ENCODE measurements around the gene KIAA1614.

DNA sequence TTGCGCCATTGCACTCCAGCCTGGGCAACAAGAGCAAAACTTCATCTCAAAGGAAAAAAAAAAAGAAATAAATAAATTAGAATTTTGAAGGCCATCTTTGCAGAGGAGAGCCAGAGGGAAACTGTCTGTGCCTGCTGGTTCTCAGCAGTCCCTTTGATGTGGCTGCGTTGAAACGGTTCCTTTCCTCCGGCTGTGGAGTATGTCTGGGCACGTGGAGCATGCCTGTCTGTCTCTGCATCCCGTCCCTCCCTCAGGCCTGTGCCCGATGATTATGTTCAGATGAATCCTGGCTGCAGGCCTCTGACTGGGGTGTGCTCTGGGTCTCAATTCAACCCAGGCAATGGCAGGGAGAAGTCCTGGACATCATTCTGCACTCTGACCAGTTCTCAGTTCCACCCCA is 33.4 kb downstream of the KIAA1614 start:
- no peak for TF ChIP-seq EZH2 (IDR thresholded peaks at IDR 0.05)
- TF ChIP-seq, protein P1, sequence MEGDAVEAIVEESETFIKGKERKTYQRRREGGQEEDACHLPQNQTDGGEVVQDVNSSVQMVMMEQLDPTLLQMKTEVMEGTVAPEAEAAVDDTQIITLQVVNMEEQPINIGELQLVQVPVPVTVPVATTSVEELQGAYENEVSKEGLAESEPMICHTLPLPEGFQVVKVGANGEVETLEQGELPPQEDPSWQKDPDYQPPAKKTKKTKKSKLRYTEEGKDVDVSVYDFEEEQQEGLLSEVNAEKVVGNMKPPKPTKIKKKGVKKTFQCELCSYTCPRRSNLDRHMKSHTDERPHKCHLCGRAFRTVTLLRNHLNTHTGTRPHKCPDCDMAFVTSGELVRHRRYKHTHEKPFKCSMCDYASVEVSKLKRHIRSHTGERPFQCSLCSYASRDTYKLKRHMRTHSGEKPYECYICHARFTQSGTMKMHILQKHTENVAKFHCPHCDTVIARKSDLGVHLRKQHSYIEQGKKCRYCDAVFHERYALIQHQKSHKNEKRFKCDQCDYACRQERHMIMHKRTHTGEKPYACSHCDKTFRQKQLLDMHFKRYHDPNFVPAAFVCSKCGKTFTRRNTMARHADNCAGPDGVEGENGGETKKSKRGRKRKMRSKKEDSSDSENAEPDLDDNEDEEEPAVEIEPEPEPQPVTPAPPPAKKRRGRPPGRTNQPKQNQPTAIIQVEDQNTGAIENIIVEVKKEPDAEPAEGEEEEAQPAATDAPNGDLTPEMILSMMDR (IDR thresholded peaks at IDR 0.05): no peak

Data from neural progenitor cell (in vitro differentiated cells).